Stimulated activated CD8-positive, alpha-beta memory T cell treated with anti-CD3 and anti-CD28 coated beads, Interleukin-4, amount 100 ng/mL, for 1 hour (primary cell): ENCODE data around the gene DAB1.
"Not testable (repeated sequence)": the region's sequence is repeated elsewhere in the genome, so short reads cannot be mapped to it uniquely, and the experiment has no call there.

ENCODE experiments used
- DNase-seq, 2 donors: peaks; one replicate each; pipeline ENCODE4 v3.0.0-alpha.2; 2020; ENCODE audit warnings: low read depth in 2 of 2, low spot score in 1 of 2

Gene DAB1

DNA sequence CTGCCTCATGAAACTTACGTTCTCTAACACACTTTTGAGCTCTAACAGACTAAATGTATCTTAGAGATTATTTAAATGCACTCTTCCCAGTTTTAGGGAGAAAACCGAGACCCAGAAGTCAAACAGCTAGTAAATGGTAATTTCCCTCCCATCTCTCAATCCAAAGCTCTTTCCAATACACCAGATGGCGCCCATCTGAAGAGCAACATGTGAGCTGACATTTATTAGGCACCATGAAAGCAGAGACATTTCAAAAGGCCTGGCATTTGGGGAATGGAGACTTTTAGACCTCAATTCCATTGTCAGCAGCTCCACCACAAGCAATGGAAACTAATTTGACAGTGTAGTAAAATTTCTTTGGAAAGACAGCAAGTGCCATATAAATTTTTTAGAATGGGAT, 191.4 kb downstream of the DAB1 start:
- no peak for DNase-seq

GRCh38 chr1:57229998-57230397, 193.9 kb downstream of the DAB1 start:
- DNase-seq = no peak

DNA sequence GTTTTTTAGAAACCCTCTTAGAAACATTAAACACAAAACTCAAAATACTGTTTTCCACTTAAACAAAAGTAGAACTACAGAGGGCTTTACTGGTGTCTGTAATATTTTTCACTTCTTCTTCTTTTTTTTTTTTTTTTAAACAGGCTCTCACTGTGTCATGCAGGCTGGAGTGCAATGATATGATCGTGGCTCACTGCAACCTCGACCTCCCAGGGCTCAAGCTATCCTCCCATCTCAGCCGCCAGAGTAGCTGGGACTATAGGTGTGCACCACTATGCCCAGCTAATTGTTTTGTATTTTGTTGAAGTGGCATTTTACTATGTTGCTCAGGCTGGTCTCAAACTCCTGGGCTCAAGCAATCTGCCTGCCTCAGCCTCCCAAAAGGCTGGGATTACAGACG, 194.8 kb downstream of the DAB1 start:
- DNase-seq = no peak

- no peak for DNase-seq
Measured at GRCh38 chr1:57222801-57223200, 201.1 kb downstream of the DAB1 start.

DNA sequence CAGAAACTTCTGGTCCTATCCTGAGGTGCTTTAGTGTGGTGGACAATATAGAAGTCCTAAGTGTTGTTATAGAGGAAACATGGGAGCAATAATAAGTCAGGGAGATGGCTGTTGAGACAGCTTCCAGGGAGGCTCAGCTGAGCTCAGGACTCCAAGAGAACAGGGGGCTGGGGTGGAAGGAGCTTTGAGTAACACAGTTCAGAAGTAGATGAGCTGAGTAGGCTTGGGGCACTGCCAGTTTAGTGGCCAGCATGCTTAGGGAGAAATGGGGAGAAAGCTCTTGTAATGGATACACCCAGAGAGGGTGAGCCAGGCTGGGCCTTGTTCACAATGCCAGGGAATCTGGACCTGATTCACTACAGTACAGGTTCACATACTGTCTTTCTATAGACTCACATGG, 201.6 kb downstream of the DAB1 start:
- no peak for DNase-seq

DNA sequence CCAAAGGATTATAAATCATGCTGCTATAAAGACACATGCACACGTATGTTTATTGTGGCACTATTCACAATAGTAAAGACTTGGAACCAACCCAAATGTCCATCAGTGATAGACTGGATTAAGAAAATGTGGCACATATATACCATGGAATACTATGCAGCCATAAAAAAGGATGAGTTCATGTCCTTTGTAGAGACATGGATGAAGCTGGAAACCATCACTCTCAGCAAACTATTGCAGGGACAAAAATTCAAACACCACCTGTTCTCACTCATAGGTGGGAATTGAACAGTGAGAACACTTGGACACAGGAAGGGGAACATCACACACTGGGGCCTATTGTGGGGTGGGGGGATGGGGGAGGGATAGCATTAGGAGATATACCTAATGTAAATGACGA, 203.0 kb downstream of the DAB1 start:
- not testable (repeated sequence) for DNase-seq

DNA sequence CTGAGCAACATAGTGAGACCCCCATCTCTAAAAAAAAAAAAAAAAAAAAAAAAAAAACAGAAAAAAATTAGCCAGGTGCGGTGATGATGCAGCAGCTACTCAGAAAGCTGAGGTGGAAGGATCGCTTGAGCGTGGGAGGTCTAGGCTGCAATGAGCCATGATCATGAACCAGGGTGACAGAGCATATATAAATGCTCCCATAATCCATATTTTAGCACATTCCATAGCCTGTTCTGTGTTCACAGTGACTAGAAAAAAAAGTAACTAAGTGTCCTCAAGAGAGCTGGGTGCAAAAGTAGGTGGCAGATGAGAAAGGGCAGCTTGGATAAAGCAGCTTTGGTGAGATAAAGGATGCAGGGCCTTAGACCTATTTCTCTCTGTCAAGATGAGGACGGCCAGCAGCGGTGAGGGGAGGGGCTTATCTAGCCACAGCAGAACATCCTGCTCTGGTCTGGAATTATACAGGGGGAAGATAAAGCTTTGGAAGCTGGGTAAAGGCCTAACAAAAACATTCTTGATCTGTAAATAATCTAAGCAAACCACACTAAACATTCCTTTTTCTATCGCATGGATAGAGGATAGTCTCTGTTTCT, 205.3 kb downstream of the DAB1 start:
- no peak for DNase-seq

GRCh38 chr1:57217905-57218304, 206.0 kb downstream of the DAB1 start:
- DNase-seq = no peak

GRCh38 chr1:57214951-57215575, 208.8 kb downstream of the DAB1 start:
- DNase-seq = no peak

- no peak for DNase-seq
Measured at GRCh38 chr1:57210881-57211280, 213.0 kb downstream of the DAB1 start.

GRCh38 chr1:57209495-57209894, 214.4 kb downstream of the DAB1 start:
- no peak for DNase-seq

- no peak for DNase-seq
Measured at GRCh38 chr1:57208741-57209302, 215.0 kb downstream of the DAB1 start.

- no peak for DNase-seq
Measured at GRCh38 chr1:57206038-57206437, 217.8 kb downstream of the DAB1 start.

GRCh38 chr1:57204942-57205787, 218.7 kb downstream of the DAB1 start:
- no peak for DNase-seq

DNA sequence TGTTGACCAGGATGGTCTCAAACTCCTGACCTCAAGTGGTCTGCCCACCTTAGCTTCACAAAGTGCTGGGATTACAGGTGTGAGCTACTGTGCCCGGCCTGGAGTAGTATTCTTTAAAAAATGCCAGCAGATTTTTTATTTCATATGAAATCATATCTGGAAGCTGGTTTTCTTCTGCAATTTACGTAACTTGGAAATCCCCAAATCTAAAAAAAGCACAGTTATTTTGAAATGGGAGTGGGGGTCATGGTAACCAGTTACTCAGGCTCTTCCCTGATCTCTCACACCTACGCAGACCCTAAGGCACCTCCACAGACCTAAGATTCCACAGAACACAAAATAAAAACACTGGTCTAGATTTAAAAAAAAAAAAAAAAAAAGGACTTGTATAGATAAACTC, 219.8 kb downstream of the DAB1 start:
- no peak for DNase-seq

DNA sequence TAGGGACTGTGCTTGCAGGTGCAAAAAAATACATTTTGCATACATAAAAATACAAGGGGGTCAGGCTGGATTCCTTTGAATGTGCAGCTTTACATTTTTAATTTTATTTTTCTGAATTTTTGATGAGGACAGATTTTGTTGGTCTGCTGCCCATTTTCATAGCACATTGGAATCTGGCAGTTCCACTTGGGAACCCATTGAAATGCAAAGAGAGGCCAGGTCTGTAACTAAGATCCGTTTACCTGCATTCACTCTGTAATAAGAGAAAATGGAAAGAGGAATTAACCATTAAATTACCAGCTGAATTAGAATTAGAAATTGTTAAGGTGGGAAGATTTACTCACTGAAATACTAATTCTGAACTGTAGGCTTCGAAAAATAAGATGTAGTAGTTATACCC, 221.6 kb downstream of the DAB1 start:
- no peak for DNase-seq

DNA sequence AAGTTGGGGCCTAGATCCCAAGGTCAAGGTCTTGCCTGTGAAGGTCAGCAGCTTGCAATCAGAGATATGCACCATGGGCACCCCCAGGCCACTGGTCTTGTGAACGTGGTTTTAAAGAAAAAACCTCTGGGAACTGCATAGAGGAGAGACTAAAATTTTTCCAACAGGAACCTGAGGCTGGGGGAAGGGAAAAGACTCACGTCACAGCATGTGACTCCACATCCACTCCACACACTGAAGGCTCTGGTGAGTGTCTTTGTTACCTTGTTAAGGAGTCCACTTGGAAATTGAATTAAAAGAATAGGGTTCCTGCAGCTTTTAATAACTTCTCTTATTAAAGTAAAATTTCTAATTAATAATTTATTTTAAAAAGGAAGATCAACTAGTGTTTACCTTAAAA, 224.9 kb downstream of the DAB1 start:
- DNase-seq = no peak

DNA sequence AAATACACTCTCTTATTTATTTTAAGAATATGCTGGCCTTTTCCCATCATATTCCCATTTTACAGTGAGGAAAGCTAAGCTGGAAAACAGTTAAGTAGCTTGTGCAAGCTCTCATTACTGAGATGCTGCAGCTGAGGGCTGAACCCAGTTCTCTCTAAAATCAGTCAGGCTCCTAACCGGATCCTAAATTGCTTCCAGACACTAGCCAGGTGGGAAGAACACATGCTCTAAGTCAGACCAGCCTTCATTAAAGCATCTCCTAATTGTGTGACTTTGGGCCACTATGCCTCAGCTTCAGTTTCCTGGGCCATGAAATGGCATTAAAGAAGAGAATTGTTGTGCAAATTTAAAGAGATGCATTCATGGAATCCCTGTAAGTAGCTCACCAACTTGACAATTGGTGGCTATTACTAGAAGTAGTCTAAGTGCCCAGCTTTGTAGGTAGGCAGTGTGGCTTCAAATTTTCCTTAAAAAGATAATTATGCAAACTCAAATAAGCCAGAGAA, 228.4 kb downstream of the DAB1 start:
- DNase-seq = no peak

GRCh38 chr1:57192222-57192621, 231.6 kb downstream of the DAB1 start:
- DNase-seq = no peak

DNA sequence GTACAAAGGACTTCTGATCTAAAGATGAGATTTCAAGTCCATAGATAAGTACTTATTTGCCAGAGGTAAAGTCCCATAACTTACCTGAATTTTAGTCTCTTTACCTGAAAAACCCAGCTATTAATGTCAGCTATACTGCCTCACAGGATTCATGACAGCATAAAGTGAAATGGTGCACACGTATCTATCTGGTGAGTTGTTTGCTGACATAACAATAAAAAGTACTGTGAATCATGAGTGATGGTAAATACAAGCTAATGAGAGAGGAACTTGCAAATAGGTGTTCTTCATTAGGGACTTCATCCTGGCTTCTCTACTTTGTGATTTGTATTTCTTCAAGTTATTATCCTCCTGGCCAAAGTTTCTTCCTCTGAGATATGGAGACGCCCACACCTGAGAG, 233.0 kb downstream of the DAB1 start:
- DNase-seq = no peak

GRCh38 chr1:57188168-57188567, 235.7 kb downstream of the DAB1 start:
- no peak for DNase-seq

DNA sequence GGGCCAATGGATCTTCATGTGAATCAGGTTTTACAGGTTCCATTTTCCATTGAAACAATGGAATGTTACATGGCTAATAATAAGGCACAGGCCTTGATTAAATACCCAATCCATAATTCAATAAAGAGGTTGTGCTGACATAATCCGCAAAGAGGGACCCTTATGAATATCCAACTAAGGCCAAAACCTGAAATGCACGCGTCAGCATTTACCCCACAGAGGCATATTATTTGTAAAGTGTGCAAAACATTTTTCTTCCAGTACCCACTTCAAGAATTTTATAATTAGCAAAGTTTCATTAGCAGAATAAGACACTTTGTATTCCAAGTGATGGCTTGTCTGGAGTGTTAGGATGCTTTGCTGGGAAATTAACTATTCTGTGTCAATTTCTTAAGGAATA, 237.4 kb downstream of the DAB1 start:
- DNase-seq = no peak
